Lung (tissue), 12 donors: ENCODE results near the gene USP48. TPM values are rescaled to one million over a fixed set of nuclear protein-coding genes. Genes with fewer than 3 reads are reported as not detected.

Source experiments
- ATAC-seq: fragments of 200-7000 bp; cut with Tn5 transposase; one replicate; pipeline ENCODE4 v1.9.1; 2020; ENCODE audit warnings: moderate number of reproducible peaks; ENCODE audit not compliant: insufficient read depth, low FRiP score
- DNase-seq, 3 donors: peaks; one replicate each; pipeline ENCODE4 v3.0.0-alpha.2; 2013 to 2017
- H3K27ac ChIP-seq, 2 donors: one replicate each; pipeline ENCODE4 v1.5.1; 2013; ENCODE audit warnings: mild to moderate bottlenecking in 2 of 2, moderate library complexity in 2 of 2, control low read depth in 1 of 2, inconsistent platforms in 1 of 2, low read depth in 1 of 2, low read length in 1 of 2
- H3K27me3 ChIP-seq, 3 donors: one replicate each; pipeline ENCODE4 v1.5.1; 2013; ENCODE audit warnings: low read length in 2 of 3; ENCODE audit not compliant: control insufficient read depth in 3 of 3, insufficient read depth in 3 of 3
- H3K36me3 ChIP-seq, 4 donors: one replicate each; pipeline ENCODE4 v1.5.1; 2013; ENCODE audit warnings: low read length in 4 of 4, mild to moderate bottlenecking in 1 of 4, moderate library complexity in 1 of 4; ENCODE audit not compliant: control insufficient read depth in 4 of 4, insufficient read depth in 4 of 4
- H3K4me1 ChIP-seq, 5 donors: one replicate each; pipeline ENCODE4 v1.5.1; 2013; ENCODE audit warnings: low read length in 5 of 5, mild to moderate bottlenecking in 2 of 5, moderate library complexity in 1 of 5; ENCODE audit not compliant: control insufficient read depth in 5 of 5, insufficient read depth in 5 of 5
- H3K4me3 ChIP-seq: one replicate; pipeline ENCODE4 v1.5.1; 2013; ENCODE audit warnings: mild to moderate bottlenecking, control low read depth, moderate library complexity
- H3K9ac ChIP-seq, 2 donors: one replicate each; pipeline ENCODE4 v1.5.1; 2013; ENCODE audit warnings: low read length in 2 of 2, control low read depth in 1 of 2; ENCODE audit not compliant: insufficient read depth in 1 of 2
- H3K9me3 ChIP-seq, 4 donors: one replicate each; pipeline ENCODE4 v1.5.1; 2013; ENCODE audit warnings: low read length in 3 of 4, mild to moderate bottlenecking in 1 of 4, moderate library complexity in 1 of 4; ENCODE audit not compliant: control insufficient read depth in 4 of 4, insufficient read depth in 3 of 4
- WGBS, 2 donors: extraction: QIAGEN DNeasy Blood & Tissue Kit; methylation state at CpG; one replicate each; pipeline ENCODE4 v1.1.7; 2013; 5-methylcytosine and 5-hydroxymethylcytosine counted together
- polyA plus RNA-seq, 2 donors: library from polyadenylated mRNA; stranded (reverse); fragments of 200-250 nt; gene quantifications; one replicate each; pipeline ENCODE4 v1.2.1, GENCODE V29; 2013
- total RNA-seq, 2 donors: library from RNA; depleted of rRNA in 1 of 2; stranded (reverse); fragments of >200 nt in 1 of 2; gene quantifications; one replicate each; pipeline ENCODE4 v1.2.1, GENCODE V29; 2014 to 2021
- TF ChIP-seq, protein P1 (sequence below): IDR thresholded peaks from 2 replicates; pipeline ENCODE4 v1.5.1; 2012; ENCODE audit warnings: mild to moderate bottlenecking; ENCODE audit errors: control extremely low read depth, extremely low read depth
- donor health status: control.
- donor health status: control.
- donor health status: Bipolar disorder and iron deficiency.
- donor health status: healthy.
- donor health status: DM: yes; HTN: yes; CAD: no.

The USP48 gene
- total and polyA plus RNA-seq, 4 donors = 15.6 to 107 (median 33.5) TPM

GRCh38 chr1:21823980-21824702 is 41.2 kb upstream of the USP48 start:
- H3K27me3 ChIP-seq = no peaks in the 10 kb centered on the region
- no peak for ATAC-seq
- DNase-seq = no peak
- H3K27ac ChIP-seq = no peak overlapping the region
- no peak overlapping the region for H3K9ac ChIP-seq
- H3K9me3 ChIP-seq = no peaks in the 10 kb centered on the region
- 79 to 85% methylated on average over 22 of the region's 22 CpGs for whole genome bisulfite sequencing, 2 donors
- H3K4me1 ChIP-seq = no peaks in the 10 kb centered on the region
- H3K4me3 ChIP-seq = no peak overlapping the region
- TF ChIP-seq, protein P1, sequence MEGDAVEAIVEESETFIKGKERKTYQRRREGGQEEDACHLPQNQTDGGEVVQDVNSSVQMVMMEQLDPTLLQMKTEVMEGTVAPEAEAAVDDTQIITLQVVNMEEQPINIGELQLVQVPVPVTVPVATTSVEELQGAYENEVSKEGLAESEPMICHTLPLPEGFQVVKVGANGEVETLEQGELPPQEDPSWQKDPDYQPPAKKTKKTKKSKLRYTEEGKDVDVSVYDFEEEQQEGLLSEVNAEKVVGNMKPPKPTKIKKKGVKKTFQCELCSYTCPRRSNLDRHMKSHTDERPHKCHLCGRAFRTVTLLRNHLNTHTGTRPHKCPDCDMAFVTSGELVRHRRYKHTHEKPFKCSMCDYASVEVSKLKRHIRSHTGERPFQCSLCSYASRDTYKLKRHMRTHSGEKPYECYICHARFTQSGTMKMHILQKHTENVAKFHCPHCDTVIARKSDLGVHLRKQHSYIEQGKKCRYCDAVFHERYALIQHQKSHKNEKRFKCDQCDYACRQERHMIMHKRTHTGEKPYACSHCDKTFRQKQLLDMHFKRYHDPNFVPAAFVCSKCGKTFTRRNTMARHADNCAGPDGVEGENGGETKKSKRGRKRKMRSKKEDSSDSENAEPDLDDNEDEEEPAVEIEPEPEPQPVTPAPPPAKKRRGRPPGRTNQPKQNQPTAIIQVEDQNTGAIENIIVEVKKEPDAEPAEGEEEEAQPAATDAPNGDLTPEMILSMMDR = no peak
- peaks cover 0 to 45% (median 18%) of the 10 kb centered on the region in 4 donors for H3K36me3 ChIP-seq

GRCh38 chr1:21823206-21823979 is 40.4 kb upstream of the USP48 start:
- no peak for DNase-seq
- 67 to 83% methylated on average over 39 to 44 of the region's 44 CpGs for WGBS, 2 donors
- Histone ChIP-seq H3K4me1 (no peaks in the 10 kb centered on the region), H3K4me3 (no peak overlapping the region), H3K27ac (no peak overlapping the region), H3K9me3 (no peaks in the 10 kb centered on the region), H3K36me3 (peaks cover 0 to 38% (median 15%) of the 10 kb centered on the region in 4 donors), H3K9ac (no peak overlapping the region), H3K27me3 (no peaks in the 10 kb centered on the region)
- no peak for ATAC-seq
- TF ChIP-seq, protein P1 = no peak

GRCh38 chr1:21822349-21822748 is 39.4 kb upstream of the USP48 start:
- no peaks in the 10 kb centered on the region for H3K4me1 ChIP-seq
- H3K36me3 ChIP-seq = peaks cover 0 to 28% (median 12%) of the 10 kb centered on the region in 4 donors
- no peak overlapping the region for H3K4me3 ChIP-seq
- 66 to 71% methylated on average over 9 of the region's 9 CpGs for WGBS, 2 donors
- H3K9ac ChIP-seq = no peak overlapping the region
- TF ChIP-seq, protein P1 = no peak
- H3K27ac ChIP-seq = no peak overlapping the region
- no peaks in the 10 kb centered on the region for H3K27me3 ChIP-seq
- H3K9me3 ChIP-seq = no peaks in the 10 kb centered on the region
- no peak for DNase-seq
- ATAC-seq = no peak
